D721Med (cell line): ENCODE measurements around the gene TOP2B.

ENCODE experiments used
- DNase-seq: peaks from one replicate; pipeline ENCODE4 v3.0.0; 2011; ENCODE audit warnings: low spot score; ENCODE audit not compliant: insufficient read length
- FAIRE-seq: peaks from 2 replicates; lab custom pipeline; 2011; peaks lifted over from hg19 to GRCh38; lab: Jason Lieb, UNC
- TF ChIP-seq, protein P1 (sequence below): IDR thresholded peaks from 2 replicates; pipeline ENCODE4 v1.5.1; 2012; ENCODE audit warnings: mild to moderate bottlenecking, control low read depth; ENCODE audit not compliant: insufficient read depth; ENCODE audit errors: missing control alignments

The TOP2B gene, protein sequence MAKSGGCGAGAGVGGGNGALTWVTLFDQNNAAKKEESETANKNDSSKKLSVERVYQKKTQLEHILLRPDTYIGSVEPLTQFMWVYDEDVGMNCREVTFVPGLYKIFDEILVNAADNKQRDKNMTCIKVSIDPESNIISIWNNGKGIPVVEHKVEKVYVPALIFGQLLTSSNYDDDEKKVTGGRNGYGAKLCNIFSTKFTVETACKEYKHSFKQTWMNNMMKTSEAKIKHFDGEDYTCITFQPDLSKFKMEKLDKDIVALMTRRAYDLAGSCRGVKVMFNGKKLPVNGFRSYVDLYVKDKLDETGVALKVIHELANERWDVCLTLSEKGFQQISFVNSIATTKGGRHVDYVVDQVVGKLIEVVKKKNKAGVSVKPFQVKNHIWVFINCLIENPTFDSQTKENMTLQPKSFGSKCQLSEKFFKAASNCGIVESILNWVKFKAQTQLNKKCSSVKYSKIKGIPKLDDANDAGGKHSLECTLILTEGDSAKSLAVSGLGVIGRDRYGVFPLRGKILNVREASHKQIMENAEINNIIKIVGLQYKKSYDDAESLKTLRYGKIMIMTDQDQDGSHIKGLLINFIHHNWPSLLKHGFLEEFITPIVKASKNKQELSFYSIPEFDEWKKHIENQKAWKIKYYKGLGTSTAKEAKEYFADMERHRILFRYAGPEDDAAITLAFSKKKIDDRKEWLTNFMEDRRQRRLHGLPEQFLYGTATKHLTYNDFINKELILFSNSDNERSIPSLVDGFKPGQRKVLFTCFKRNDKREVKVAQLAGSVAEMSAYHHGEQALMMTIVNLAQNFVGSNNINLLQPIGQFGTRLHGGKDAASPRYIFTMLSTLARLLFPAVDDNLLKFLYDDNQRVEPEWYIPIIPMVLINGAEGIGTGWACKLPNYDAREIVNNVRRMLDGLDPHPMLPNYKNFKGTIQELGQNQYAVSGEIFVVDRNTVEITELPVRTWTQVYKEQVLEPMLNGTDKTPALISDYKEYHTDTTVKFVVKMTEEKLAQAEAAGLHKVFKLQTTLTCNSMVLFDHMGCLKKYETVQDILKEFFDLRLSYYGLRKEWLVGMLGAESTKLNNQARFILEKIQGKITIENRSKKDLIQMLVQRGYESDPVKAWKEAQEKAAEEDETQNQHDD (N-terminal part only)

DNA sequence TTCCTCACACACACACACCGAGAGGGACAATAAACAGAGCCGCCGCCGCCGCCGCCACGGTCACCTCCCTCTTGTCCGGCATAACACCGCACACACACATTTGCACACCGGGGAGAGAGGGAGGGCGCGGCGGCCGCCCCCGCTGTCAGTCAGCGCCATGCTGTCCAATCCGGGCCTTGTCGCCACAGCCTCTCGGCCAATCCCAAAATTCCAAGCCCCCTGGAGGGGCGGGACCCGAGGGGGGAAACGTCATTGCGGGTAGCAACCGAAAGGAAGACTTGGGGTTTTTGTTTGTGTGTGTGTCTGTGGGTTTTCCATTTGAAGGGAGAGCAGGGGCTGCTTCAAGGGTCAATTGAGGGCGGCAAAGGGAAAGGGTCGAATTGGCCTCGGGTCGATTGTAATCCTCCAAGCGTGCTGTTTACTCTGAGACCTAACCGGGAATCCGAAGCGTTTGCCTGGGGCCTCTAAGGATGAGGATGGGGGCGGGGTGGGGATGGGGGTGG lies at the start of gene TOP2B:
Gene TOP2B, minus strand, starts transcription at position 96 of the 503 bp plus-strand sequence. CDS start 610 bp downstream, outside the sequence.
- DNase-seq (peak; percentile 62), FAIRE-seq (no peak)
- TF ChIP-seq, protein P1, sequence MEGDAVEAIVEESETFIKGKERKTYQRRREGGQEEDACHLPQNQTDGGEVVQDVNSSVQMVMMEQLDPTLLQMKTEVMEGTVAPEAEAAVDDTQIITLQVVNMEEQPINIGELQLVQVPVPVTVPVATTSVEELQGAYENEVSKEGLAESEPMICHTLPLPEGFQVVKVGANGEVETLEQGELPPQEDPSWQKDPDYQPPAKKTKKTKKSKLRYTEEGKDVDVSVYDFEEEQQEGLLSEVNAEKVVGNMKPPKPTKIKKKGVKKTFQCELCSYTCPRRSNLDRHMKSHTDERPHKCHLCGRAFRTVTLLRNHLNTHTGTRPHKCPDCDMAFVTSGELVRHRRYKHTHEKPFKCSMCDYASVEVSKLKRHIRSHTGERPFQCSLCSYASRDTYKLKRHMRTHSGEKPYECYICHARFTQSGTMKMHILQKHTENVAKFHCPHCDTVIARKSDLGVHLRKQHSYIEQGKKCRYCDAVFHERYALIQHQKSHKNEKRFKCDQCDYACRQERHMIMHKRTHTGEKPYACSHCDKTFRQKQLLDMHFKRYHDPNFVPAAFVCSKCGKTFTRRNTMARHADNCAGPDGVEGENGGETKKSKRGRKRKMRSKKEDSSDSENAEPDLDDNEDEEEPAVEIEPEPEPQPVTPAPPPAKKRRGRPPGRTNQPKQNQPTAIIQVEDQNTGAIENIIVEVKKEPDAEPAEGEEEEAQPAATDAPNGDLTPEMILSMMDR, result no peak

DNA sequence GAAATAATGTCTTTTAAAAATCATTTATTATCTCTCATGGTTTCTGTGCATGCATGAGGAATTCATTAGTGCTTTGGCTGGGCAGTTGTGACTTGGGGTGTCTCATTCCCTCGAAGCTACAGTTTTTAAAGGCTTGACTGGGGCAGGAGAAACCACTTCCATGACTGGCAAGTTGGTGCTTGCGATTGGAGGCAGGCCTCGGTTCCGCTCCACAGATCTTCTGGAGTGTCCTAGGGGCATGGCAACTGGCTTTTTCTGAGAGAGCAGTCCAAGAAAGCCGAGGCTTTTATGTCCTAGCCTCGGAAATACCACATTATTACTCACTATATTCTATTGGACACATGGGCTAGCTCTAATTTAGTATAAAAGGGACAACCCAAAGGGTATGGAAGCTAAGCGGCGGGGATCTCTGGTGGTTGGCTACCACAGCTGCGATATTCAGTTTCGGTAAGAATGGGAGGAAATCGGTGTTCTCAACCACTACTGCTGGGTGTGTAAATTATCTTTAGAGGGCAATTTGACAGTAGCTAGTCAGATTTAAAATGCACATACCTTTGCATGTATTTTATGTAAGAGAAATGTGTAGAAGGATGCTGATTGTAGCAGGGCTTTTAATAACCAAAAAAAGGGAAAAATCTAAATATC lies 48.8 kb upstream of the TOP2B start:
- no peak for FAIRE-seq
- DNase-seq, result no peak
- TF ChIP-seq, protein P1, result no peak

DNA sequence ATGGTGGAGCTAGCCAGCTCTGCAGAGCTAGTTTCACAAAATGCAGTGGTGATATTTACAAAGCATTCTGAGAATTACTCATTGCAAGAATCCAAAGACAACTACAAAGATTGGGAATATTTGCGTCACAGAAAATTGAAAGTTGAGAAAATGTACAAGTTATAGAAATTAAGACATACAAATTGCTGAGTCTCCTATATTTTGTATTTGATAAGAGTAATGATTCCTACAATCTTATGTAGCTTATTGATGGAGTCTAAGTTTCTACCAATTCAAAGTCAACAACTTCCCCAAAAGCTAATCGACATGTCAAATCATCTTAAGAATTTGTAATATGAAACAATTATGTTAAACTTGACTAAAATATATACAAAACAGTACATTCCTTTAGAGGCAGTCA lies 46.4 kb upstream of the TOP2B start:
- FAIRE-seq (no peak), DNase-seq (no peak)
- TF ChIP-seq, protein P1, result no peak

DNA sequence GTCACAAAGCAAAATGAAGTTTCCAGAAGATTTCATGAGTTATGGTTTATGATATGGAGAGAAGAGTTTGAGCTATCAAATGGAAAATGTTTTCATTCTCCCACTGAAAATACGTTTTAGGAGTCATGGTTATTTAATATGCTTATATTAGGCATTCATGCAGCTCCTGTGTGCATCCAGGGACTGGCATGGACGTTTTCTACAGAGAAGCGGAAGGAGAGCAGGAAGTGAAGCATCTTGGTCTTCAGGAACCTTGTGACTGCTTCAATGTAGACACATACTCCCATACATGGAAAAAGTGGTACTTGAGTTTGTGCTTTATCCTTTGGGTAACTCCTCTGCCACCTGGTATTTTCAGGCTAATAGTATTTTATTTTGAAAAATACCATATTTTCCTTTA lies 43.3 kb upstream of the TOP2B start:
- DNase-seq (no peak), FAIRE-seq (no peak)
- TF ChIP-seq, protein P1, result no peak

DNA sequence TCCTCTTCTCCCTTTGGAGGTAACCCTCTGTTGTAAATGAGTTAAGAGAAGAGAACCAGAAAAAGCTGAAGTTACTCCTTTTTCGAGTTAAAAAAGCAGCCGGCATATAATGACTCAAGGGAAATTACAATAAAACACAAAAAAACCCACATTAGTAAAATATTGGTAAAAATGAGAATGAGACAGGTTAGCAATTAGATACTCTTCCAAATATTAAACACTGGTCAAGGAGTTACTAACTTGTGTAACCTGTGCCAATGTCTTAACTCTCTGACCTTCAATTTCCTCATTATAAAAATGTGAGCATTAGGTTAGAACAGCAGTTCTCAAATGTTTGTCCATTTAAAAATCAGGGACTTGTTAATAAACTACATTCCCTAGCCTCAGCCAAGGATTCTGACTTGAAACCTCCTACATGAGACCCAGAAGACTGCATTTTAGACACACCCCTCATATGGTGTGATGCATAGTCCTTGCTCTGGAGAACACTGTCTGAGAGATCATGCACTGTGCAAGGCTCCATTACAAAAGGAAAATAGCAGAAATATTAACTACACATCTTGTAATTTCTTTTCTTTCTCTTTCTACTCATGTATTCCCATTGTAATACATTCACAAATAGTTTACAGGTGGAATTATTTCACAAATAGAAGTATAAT lies 42.7 kb upstream of the TOP2B start:
- FAIRE-seq, result peak; percentile 21
- DNase-seq, result no peak
- TF ChIP-seq, protein P1, result no peak

DNA sequence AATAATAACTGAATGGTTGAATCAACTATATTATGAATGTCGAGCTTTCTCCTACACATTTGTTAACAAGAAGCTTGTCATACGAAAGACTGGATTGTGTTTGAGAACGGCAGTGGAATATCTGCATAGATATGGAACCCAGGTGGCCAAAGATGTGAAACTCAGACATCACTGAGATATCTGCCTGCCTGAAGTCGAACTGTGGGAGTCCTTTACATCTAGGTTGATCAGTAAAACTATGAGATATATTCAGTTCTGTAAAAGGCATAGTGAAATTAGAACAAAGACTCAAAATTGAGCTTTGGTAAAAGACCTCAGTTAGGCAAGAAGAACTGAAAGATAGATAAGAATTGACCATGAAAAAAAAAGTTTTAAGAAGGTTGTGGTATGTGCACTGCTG lies 41.5 kb upstream of the TOP2B start:
- FAIRE-seq, result no peak
- TF ChIP-seq, protein P1, result no peak
- no peak for DNase-seq
